Heart left ventricle (tissue), 16 donors: Measurements from ENCODE around the gene CFAP58. TPM values are rescaled to one million over a fixed set of nuclear protein-coding genes. Genes with fewer than 3 reads are reported as not detected.

ENCODE experiments used
- ATAC-seq, 4 donors: fragments of 200-7000 bp; cut with Tn5 transposase; one replicate each; pipeline ENCODE4 v1.9.1; 2020 to 2022; ENCODE audit warnings: moderate library complexity in 4 of 4, mild to moderate bottlenecking in 3 of 4, moderate number of reproducible peaks in 1 of 4
- DNase-seq, 5 donors: peaks; one replicate each; pipeline ENCODE4 v3.0.0-alpha.2; 2020
- H3K27ac ChIP-seq, 12 donors: fragments of 200-600 bp; sonication (generic) in 4 of 12; one replicate each; pipeline versions ENCODE4 v1.5.0 to v1.8.0; 2016 to 2022; ENCODE audit warnings: mild to moderate bottlenecking in 2 of 12
- H3K27me3 ChIP-seq, 9 donors: fragments of 200-600 bp; sonication (generic) in 2 of 9; one replicate each; pipeline versions ENCODE4 v1.5.1 to v1.8.0; 2016 to 2022; ENCODE audit warnings: mild to moderate bottlenecking in 3 of 9
- H3K36me3 ChIP-seq, 9 donors: fragments of 200-600 bp; sonication (generic) in 2 of 9; one replicate each; pipeline versions ENCODE4 v1.5.0 to v1.8.0; 2018 to 2022; ENCODE audit warnings: mild to moderate bottlenecking in 2 of 9
- H3K4me1 ChIP-seq, 12 donors: fragments of 200-600 bp; sonication (generic) in 4 of 12; one replicate each; pipeline versions ENCODE4 v1.5.0 to v1.8.0; 2016 to 2022; ENCODE audit warnings: mild to moderate bottlenecking in 3 of 12
- H3K4me3 ChIP-seq, 12 donors: fragments of 200-600 bp; sonication (generic) in 4 of 12; one replicate each; pipeline versions ENCODE4 v1.5.0 to v1.8.0; 2017 to 2022; ENCODE audit warnings: mild to moderate bottlenecking in 9 of 12, moderate library complexity in 4 of 12
- H3K9me3 ChIP-seq, 12 donors: fragments of 200-600 bp; sonication (generic) in 4 of 12; one replicate each; pipeline versions ENCODE4 v1.5.0 to v1.8.0; 2016 to 2022; ENCODE audit warnings: mild to moderate bottlenecking in 1 of 12
- CTCF ChIP-seq, 12 donors: fragments of 200-600 bp; sonication (generic) in 4 of 12; IDR thresholded peaks; one replicate each; pipeline versions ENCODE4 v1.5.0 to v1.8.0; 2018 to 2022; ENCODE audit warnings: antibody characterized with exemption in 12 of 12, mild to moderate bottlenecking in 5 of 12
- POLR2A ChIP-seq, 2 donors: fragments of 450-650 bp; IDR thresholded peaks; one replicate each; pipeline ENCODE4 v1.6.1; 2017; ENCODE audit warnings: antibody characterized with exemption in 2 of 2, mild to moderate bottlenecking in 2 of 2, moderate library complexity in 2 of 2
- WGBS, 4 donors: extraction: QIAGEN DNeasy Blood & Tissue Kit in 2 of 4; methylation state at CpG; one replicate each; pipeline versions ENCODE4 v1.1.5 to v1.1.7; 2013 to 2018; 5-methylcytosine and 5-hydroxymethylcytosine counted together
- intact Hi-C, 10 donors: fragments of 100-400 bp; cut with DNase I; formaldehyde crosslinking; loops; one replicate each; pipeline versions ENCODE4 v1.11.1 to v1.14.2; 2022
- polyA plus RNA-seq, 2 donors: library from polyadenylated mRNA; stranded (reverse); fragments of 200-250 nt; gene quantifications; one replicate each; pipeline ENCODE4 v1.2.3, GENCODE V29; 2013
- total RNA-seq, 9 donors: library from RNA; depleted of rRNA in 2 of 9; stranded (reverse); fragments of >200 nt in 2 of 9; fragmentation: NEBNext Ultra II Directional in 3 of 9; extraction: Animal tissue kit (Norgen Biotek cat#: 25700) in 3 of 9; gene quantifications; one replicate each; pipeline versions ENCODE4 v1.1.0 to v1.2.4, GENCODE V29; 2016 to 2023
- donor health status: ischemic (EF 13 %, LVEDD 7.1; RV severe dilation, severe dysfunction).
- donor health status: healthy with polysubstance abuse.
- donor health status: DM: no; HTN: yes; CAD: no.
- donor health status: DM: no; HTN: no; CAD: no.
- donor health status: ischemic (EF 25% LVEDD 6.9; RV normal size, moderate dysfunction).
- donor health status: ischemic (EF 25% LVEDD 5.7; RV mildly dilated, moderate dysfunction).
- donor health status: healthy.
- donor health status: DM: yes; HTN: yes; CAD: no.
- donor health status: ischemic (EF 35%, LVEDD 5.7; RV mildly dilated, moderate dysfunction).
- donor health status: nonischemic (EF 11% LVEDD 7.7; RV severe dilation, severe dysfunction).
- donor health status: DM: yes; HTN: yes; CAD: no.
- donor health status: PGD.
- donor health status: ischemic (EF 29% LVEDD 5.4; RV normal size, mild dysfunction).
- donor health status: nonischemic (EF 23%, LVEDD 6.1; RV moderate dilation, normal function).

CFAP58 gene
- total and polyA plus RNA-seq, 11 donors: 0.62 to 4.9 (median 3.1) TPM

GRCh38 chr10:104315486-104315921 lies 38.1 kb upstream of the CFAP58 start:
- DNase-seq (no peak), ATAC-seq (no peak)
- H3K36me3 ChIP-seq: peaks cover 7 to 73% (median 39%) of the 10 kb centered on the region in 9 donors
- intact Hi-C loops: no loop called here
- no peaks in the 10 kb centered on the region for H3K9me3 ChIP-seq
- H3K27ac ChIP-seq: no peak overlapping the region
- 95 to 99% (median 97%) methylated on average over 8 to 22 of the region's 22 CpGs for WGBS, 4 donors
- no peak overlapping the region for H3K4me3 ChIP-seq
- no peaks in the 10 kb centered on the region for H3K27me3 ChIP-seq
- TF ChIP-seq CTCF (IDR thresholded peaks at IDR 0.05): no peak
- TF ChIP-seq POLR2A (IDR thresholded peaks at IDR 0.05): no peak
- H3K4me1 ChIP-seq: peaks cover 25 to 94% (median 77%) of the 10 kb centered on the region in 12 donors

DNA sequence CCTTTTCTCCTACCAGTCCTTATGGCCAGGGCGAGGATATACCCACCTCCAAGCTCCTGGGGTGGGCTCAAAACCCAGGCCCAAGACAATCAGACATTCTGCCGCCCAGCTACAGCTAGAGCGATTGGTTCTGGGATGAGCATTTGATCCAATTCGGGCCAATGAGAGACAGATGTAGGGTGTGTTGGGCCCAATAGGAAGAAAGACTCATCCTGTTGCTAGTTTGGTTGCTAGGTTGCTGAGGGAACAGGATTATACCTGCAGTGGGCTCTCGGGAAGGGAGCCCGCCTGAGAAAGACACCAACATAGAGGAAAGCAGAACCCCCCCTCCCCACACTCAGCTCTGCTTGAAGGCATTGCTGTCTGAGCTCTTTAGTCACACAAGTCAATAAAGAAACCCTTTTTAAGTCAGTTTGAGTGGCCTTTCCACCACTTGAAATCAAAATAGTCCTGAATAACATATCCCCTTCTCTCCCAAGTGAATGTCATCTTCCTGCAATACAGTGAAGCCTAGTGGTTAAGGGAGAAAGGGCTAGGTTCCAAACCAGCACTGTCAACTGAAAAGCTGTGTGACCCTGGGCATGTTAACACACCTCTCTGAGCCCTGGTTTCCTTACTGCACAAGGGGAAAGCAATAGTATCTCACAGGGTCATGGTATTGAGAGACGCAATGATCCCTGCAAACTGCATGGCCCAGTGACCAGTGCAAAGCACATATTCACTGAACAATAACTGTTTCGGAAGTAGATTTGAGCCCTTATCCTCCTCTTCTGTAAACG lies 37.1 kb upstream of the CFAP58 start:
- intact Hi-C loops: no loop called here
- DNase-seq (no peak), ATAC-seq (no peak)
- H3K4me1 ChIP-seq: peaks cover 28 to 94% (median 77%) of the 10 kb centered on the region in 12 donors
- 75 to 87% (median 80%) methylated on average over 9 of the region's 9 CpGs for WGBS, 4 donors
- H3K36me3 ChIP-seq: peaks cover 7 to 63% (median 39%) of the 10 kb centered on the region in 9 donors
- no peaks in the 10 kb centered on the region for H3K9me3 ChIP-seq
- no peaks in the 10 kb centered on the region for H3K27me3 ChIP-seq
- peak overlapping the region in 10 of 12 donors; percentile 5 to 100 (median 80) for H3K27ac ChIP-seq
- no peak overlapping the region for H3K4me3 ChIP-seq
- TF ChIP-seq CTCF (IDR thresholded peaks at IDR 0.05) (no peak), POLR2A (IDR thresholded peaks at IDR 0.05) (no peak)

GRCh38 chr10:104317269-104317710 lies 36.3 kb upstream of the CFAP58 start:
- no peak for TF ChIP-seq POLR2A (IDR thresholded peaks at IDR 0.05)
- TF ChIP-seq CTCF (IDR thresholded peaks at IDR 0.05): no peak
- Histone ChIP-seq H3K36me3 (peaks cover 7 to 55% (median 35%) of the 10 kb centered on the region in 9 donors), H3K27ac (peak overlapping the region; percentile 5 to 100 (median 70)), H3K9me3 (no peaks in the 10 kb centered on the region), H3K4me3 (no peak overlapping the region), H3K4me1 (peaks cover 35 to 94% (median 77%) of the 10 kb centered on the region in 12 donors), H3K27me3 (no peaks in the 10 kb centered on the region)
- 14 to 32% (median 19%) methylated on average over 6 of the region's 6 CpGs for WGBS, 4 donors
- intact Hi-C loops: no loop called here
- no peak for DNase-seq
- peak in 1 of 4 donors; percentile 17 for ATAC-seq

- WGBS, 4 donors: 53 to 69% (median 61%) methylated on average over 7 of the region's 7 CpGs
- no peak for TF ChIP-seq CTCF (IDR thresholded peaks at IDR 0.05)
- TF ChIP-seq POLR2A (IDR thresholded peaks at IDR 0.05): no peak
- no peaks in the 10 kb centered on the region for H3K9me3 ChIP-seq
- peak overlapping the region; percentile 22 to 100 (median 98) for H3K27ac ChIP-seq
- intact Hi-C loops: no loop called here
- no peak for DNase-seq
- no peaks in the 10 kb centered on the region for H3K27me3 ChIP-seq
- no peak overlapping the region for H3K4me3 ChIP-seq
- H3K36me3 ChIP-seq: peaks cover 7 to 50% (median 30%) of the 10 kb centered on the region in 9 donors
- ATAC-seq: peak in 1 of 4 donors; percentile 13
- peaks cover 39 to 94% (median 77%) of the 10 kb centered on the region in 12 donors for H3K4me1 ChIP-seq
Observed at GRCh38 chr10:104317726-104318299, 35.8 kb upstream of the CFAP58 start.
